Inferior parietal cortex (tissue), 1 donor: ENCODE results near the gene TMCO6.
"Not testable (repeated sequence)": the region's sequence is repeated elsewhere in the genome, so short reads cannot be mapped to it uniquely, and the experiment has no call there.

Source experiments
- DNase-seq: peaks from one replicate; pipeline ENCODE4 v3.0.0-alpha.2; 2016; ENCODE audit errors: extremely low spot score

Gene TMCO6

GRCh38 chr5:140639148-140639981 is at the start of gene TMCO6:
TSS of gene TMCO6 (plus strand) at chr5:140639451. CDS start at chr5:140639528, 77 bp downstream.
- DNase-seq, result peak; percentile 92

GRCh38 chr5:140590861-140591260 is 48.4 kb upstream of the TMCO6 start:
- no peak for DNase-seq

GRCh38 chr5:140591747-140592372 is 47.4 kb upstream of the TMCO6 start:
- no peak for DNase-seq

GRCh38 chr5:140593070-140593469 is 46.2 kb upstream of the TMCO6 start:
- DNase-seq, result not testable (repeated sequence)

GRCh38 chr5:140594169-140594568 is 45.1 kb upstream of the TMCO6 start:
- DNase-seq, result no peak

GRCh38 chr5:140595538-140596300 is 43.5 kb upstream of the TMCO6 start:
- no peak for DNase-seq

- no peak for DNase-seq
These were observed 42.9 kb upstream of the TMCO6 start for GRCh38 chr5:140596321-140596741.

GRCh38 chr5:140598836-140599235 is 40.4 kb upstream of the TMCO6 start:
- DNase-seq, result no peak

GRCh38 chr5:140600096-140600495 is 39.2 kb upstream of the TMCO6 start:
- DNase-seq, result no peak

GRCh38 chr5:140602147-140602546 is 37.1 kb upstream of the TMCO6 start:
- no peak for DNase-seq

- not testable (repeated sequence) for DNase-seq
These were observed 35.9 kb upstream of the TMCO6 start for GRCh38 chr5:140603446-140603698.

- no peak for DNase-seq
These were observed 35.5 kb upstream of the TMCO6 start for GRCh38 chr5:140603734-140604133.

GRCh38 chr5:140605879-140606278 is 33.4 kb upstream of the TMCO6 start:
- DNase-seq, result no peak

GRCh38 chr5:140607031-140607430 is 32.2 kb upstream of the TMCO6 start:
- DNase-seq, result no peak

- no peak for DNase-seq
These were observed 30.5 kb upstream of the TMCO6 start for GRCh38 chr5:140608722-140609121.

- no peak for DNase-seq
These were observed 30.1 kb upstream of the TMCO6 start for GRCh38 chr5:140609126-140609525.

GRCh38 chr5:140611020-140611521 is 28.2 kb upstream of the TMCO6 start:
- DNase-seq, result no peak

- DNase-seq, result no peak
These were observed 16.9 kb upstream of the TMCO6 start for GRCh38 chr5:140622301-140622700.

- not testable (repeated sequence) for DNase-seq
These were observed 16.2 kb upstream of the TMCO6 start for GRCh38 chr5:140623061-140623460.

GRCh38 chr5:140624886-140625285 is 14.4 kb upstream of the TMCO6 start:
- not testable (repeated sequence) for DNase-seq

GRCh38 chr5:140627972-140628371 is 11.3 kb upstream of the TMCO6 start:
- no peak for DNase-seq

- DNase-seq, result no peak
These were observed 10.5 kb upstream of the TMCO6 start for GRCh38 chr5:140628711-140629110.
